GM23338 (cell line): ENCODE results near the gene KSR2. TPM values are rescaled to one million over a fixed set of nuclear protein-coding genes. Genes with fewer than 3 reads are reported as not detected.

Experiments used
- ATAC-seq: fragments of 200-7000 bp; cut with Tn5 transposase; 3 replicates; pipeline ENCODE4 v1.9.1; 2020
- DNase-seq: peaks from one replicate; pipeline ENCODE4 v3.0.0-alpha.2; 2015; ENCODE audit warnings: low spot score
- H2AFZ ChIP-seq: fragments of 200-600 bp; sonication (generic); 2 replicates; pipeline ENCODE4 v1.8.0; 2016; ENCODE audit warnings: antibody characterized with exemption, mild to moderate bottlenecking, moderate library complexity
- H3F3A ChIP-seq: fragments of 200-600 bp; sonication (generic); replicated peaks from 2 replicates; pipeline ENCODE4 v1.8.0; 2017; ENCODE audit warnings: antibody characterized with exemption, mixed run types, low read depth
- H3K27ac ChIP-seq: fragments of 200-600 bp; sonication (generic); 2 replicates; pipeline ENCODE4 v1.6.1; 2016; ENCODE audit warnings: low read depth
- H3K27me3 ChIP-seq: fragments of 200-600 bp; sonication (generic); 2 replicates; pipeline ENCODE4 v1.8.0; 2016; ENCODE audit warnings: mild to moderate bottlenecking, mixed run types, moderate library complexity; ENCODE audit not compliant: insufficient read depth
- H3K36me3 ChIP-seq: fragments of 200-600 bp; sonication (generic); 2 replicates; pipeline ENCODE4 v1.8.0; 2016; ENCODE audit warnings: mild to moderate bottlenecking; ENCODE audit not compliant: insufficient read depth
- H3K4me1 ChIP-seq: fragments of 200-600 bp; sonication (generic); 2 replicates; pipeline ENCODE4 v1.8.0; 2016; ENCODE audit warnings: mild to moderate bottlenecking, moderate library complexity; ENCODE audit not compliant: insufficient read depth
- H3K4me2 ChIP-seq: fragments of 200-600 bp; sonication (generic); 2 replicates; pipeline ENCODE4 v1.7.1; 2017; ENCODE audit warnings: mixed run types
- H3K4me3 ChIP-seq: fragments of 200-600 bp; sonication (generic); 2 replicates; pipeline ENCODE4 v1.6.1; 2016; ENCODE audit warnings: mixed run types
- H3K79me2 ChIP-seq: fragments of 200-600 bp; sonication (generic); replicated peaks from 2 replicates; pipeline ENCODE4 v1.8.0; 2017; ENCODE audit warnings: mild to moderate bottlenecking; ENCODE audit not compliant: insufficient read depth
- H3K9me2 ChIP-seq: fragments of 200-600 bp; sonication (generic); 2 replicates; pipeline ENCODE4 v1.8.0; 2017; ENCODE audit not compliant: insufficient read depth
- H4K20me1 ChIP-seq: fragments of 200-600 bp; sonication (generic); replicated peaks from 2 replicates; pipeline ENCODE4 v1.8.0; 2017; ENCODE audit warnings: mild to moderate bottlenecking; ENCODE audit not compliant: insufficient read depth
- H3K27ac Mint-ChIP-seq: 2 replicates; pipeline ENCODE4 v1.8.0; 2020; ENCODE audit warnings: inconsistent platforms, mild to moderate bottlenecking, moderate library complexity, mixed read lengths
- H3K27me3 Mint-ChIP-seq: 3 replicates; pipeline ENCODE4 v1.8.0; 2022; ENCODE audit warnings: low read depth, mild to moderate bottlenecking, moderate library complexity, mixed read lengths, inconsistent platforms; ENCODE audit not compliant: insufficient read depth, poor library complexity
- H3K36me3 Mint-ChIP-seq: 3 replicates; pipeline ENCODE4 v1.8.0; 2021; ENCODE audit warnings: low read depth, mild to moderate bottlenecking, inconsistent platforms, moderate library complexity, mixed read lengths
- H3K4me1 Mint-ChIP-seq: 3 replicates; pipeline ENCODE4 v1.8.0; 2020; ENCODE audit warnings: mild to moderate bottlenecking, inconsistent platforms, mixed read lengths
- H3K4me3 Mint-ChIP-seq: 3 replicates; pipeline ENCODE4 v1.8.0; 2021; ENCODE audit warnings: moderate library complexity, mild to moderate bottlenecking, inconsistent platforms, mixed read lengths
- H3K9me3 Mint-ChIP-seq: 3 replicates; pipeline ENCODE4 v1.8.0; 2020; ENCODE audit warnings: moderate library complexity, mild to moderate bottlenecking, inconsistent platforms, mixed read lengths
- CREB1 ChIP-seq: fragments of 250-450 bp; sonication (Bioruptor Pico); IDR thresholded peaks from 2 replicates; pipeline ENCODE4 v1.5.0; 2020; ENCODE audit warnings: low read depth, mild to moderate bottlenecking, moderate library complexity
- CTCF ChIP-seq, 2 experiments: fragments of 200-600 bp in 1 of 2; sonication (generic) in 1 of 2; conservative IDR thresholded peaks; 2 replicates each; pipeline versions ENCODE4 v1.5.1 to v1.6.1; 2016 to 2017; ENCODE audit warnings: antibody characterized with exemption in 2 of 2, low read depth in 2 of 2, mild to moderate bottlenecking in 2 of 2, moderate library complexity in 1 of 2
- JUNB ChIP-seq: IDR thresholded peaks from one replicate; pipeline ENCODE4 v1.6.1; 2016; ENCODE audit warnings: antibody characterized with exemption; ENCODE audit not compliant: unreplicated experiment
- POLR2AphosphoS5 ChIP-seq: IDR thresholded peaks from 2 replicates; pipeline ENCODE4 v1.6.1; 2016; ENCODE audit warnings: antibody characterized with exemption, low read depth
- STAT1 ChIP-seq: IDR thresholded peaks from one replicate; pipeline ENCODE4 v1.6.1; 2016; ENCODE audit warnings: antibody characterized with exemption; ENCODE audit not compliant: unreplicated experiment
- ZNF114 ChIP-seq: fragments of 250-450 bp; sonication (Bioruptor Pico); IDR thresholded peaks from 2 replicates; pipeline ENCODE4 v1.5.0; 2020; ENCODE audit warnings: mild to moderate bottlenecking, moderate library complexity
- ZNF331 ChIP-seq: fragments of 250-450 bp; sonication (Bioruptor Pico); IDR thresholded peaks from 2 replicates; pipeline ENCODE4 v1.5.0; 2020; ENCODE audit warnings: low read depth, mild to moderate bottlenecking, moderate library complexity
- ZNF462 ChIP-seq: fragments of 250-450 bp; sonication (Bioruptor Pico); IDR thresholded peaks from 2 replicates; pipeline ENCODE4 v1.5.0; 2020; ENCODE audit warnings: mild to moderate bottlenecking, moderate library complexity
- polyA plus RNA-seq: library from polyadenylated mRNA; unstranded; fragments of >200 nt; fragmentation: Nextera tagmentation; extraction: Ambion mirVana; gene quantifications from 2 replicates; pipeline ENCODE4 v1.2.1, GENCODE V29; 2016
- total RNA-seq: library from RNA; depleted of rRNA; stranded (reverse); fragments of >200 nt; shearing (Covaris generic); gene quantifications from 2 replicates; pipeline ENCODE4 v1.2.3, GENCODE V29; 2014
- TF ChIP-seq, protein P1 (sequence below): IDR thresholded peaks from 2 replicates; pipeline ENCODE4 v1.6.1; 2016; ENCODE audit warnings: antibody characterized with exemption
- TF ChIP-seq, protein P2 (sequence below): IDR thresholded peaks from one replicate; pipeline ENCODE4 v1.6.1; 2018; ENCODE audit warnings: antibody characterized with exemption; ENCODE audit not compliant: unreplicated experiment

Gene KSR2
- total and polyA plus RNA-seq, 2 experiments from 2014 or later: 1.1 to 2.7 TPM

DNA sequence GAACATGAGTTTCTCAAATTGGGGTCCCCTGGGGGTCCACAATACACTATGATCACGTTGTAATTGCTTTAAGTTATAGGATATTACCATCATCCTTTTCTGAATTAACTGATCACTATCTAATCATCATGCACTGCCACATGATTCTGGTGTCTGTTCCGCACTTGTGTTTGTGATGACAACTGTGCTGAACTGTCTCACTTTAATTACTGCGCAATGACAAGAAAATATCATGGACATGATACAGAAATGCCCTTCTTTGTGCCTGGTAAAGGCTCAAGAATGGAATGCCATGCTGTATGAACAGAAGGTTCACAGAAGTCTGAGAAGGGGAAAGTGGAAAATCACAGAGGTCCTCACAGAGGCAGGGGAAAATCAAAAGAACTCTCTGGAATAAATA, 541.6 kb downstream of the KSR2 start:
- no peak overlapping the region for H3K4me2 ChIP-seq
- H4K20me1 ChIP-seq: no peaks in the 10 kb centered on the region
- no peaks in the 10 kb centered on the region for H3K36me3 Mint-ChIP-seq
- no peaks in the 10 kb centered on the region for H3K79me2 ChIP-seq
- H3K27me3 ChIP-seq: no peaks in the 10 kb centered on the region
- no peaks in the 10 kb centered on the region; the same call in 2 of the 3 replicates for H3K9me3 Mint-ChIP-seq
- H3F3A ChIP-seq: no peaks in the 10 kb centered on the region
- H3K27ac ChIP-seq: no peak overlapping the region
- H3K4me3 Mint-ChIP-seq: no peak overlapping the region
- H3K27me3 Mint-ChIP-seq: peaks cover 3% of the 10 kb centered on the region
- H3K4me1 Mint-ChIP-seq: no peaks in the 10 kb centered on the region
- no peaks in the 10 kb centered on the region for H3K36me3 ChIP-seq
- TF ChIP-seq, protein P1, sequence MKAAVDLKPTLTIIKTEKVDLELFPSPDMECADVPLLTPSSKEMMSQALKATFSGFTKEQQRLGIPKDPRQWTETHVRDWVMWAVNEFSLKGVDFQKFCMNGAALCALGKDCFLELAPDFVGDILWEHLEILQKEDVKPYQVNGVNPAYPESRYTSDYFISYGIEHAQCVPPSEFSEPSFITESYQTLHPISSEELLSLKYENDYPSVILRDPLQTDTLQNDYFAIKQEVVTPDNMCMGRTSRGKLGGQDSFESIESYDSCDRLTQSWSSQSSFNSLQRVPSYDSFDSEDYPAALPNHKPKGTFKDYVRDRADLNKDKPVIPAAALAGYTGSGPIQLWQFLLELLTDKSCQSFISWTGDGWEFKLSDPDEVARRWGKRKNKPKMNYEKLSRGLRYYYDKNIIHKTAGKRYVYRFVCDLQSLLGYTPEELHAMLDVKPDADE: no peak
- TF ChIP-seq ZNF462 (CRISPR knock-in tag) (no peak), CREB1 (CRISPR knock-in tag) (no peak)
- no peak overlapping the region for H2AFZ ChIP-seq
- no peak for ATAC-seq
- no peak for DNase-seq
- H3K9me2 ChIP-seq: peaks cover 3% of the 10 kb centered on the region; the same call in 1 of the 2 replicates
- no peak overlapping the region for H3K4me3 ChIP-seq
- H3K27ac Mint-ChIP-seq: no peak overlapping the region
- no peaks in the 10 kb centered on the region for H3K4me1 ChIP-seq

DNA sequence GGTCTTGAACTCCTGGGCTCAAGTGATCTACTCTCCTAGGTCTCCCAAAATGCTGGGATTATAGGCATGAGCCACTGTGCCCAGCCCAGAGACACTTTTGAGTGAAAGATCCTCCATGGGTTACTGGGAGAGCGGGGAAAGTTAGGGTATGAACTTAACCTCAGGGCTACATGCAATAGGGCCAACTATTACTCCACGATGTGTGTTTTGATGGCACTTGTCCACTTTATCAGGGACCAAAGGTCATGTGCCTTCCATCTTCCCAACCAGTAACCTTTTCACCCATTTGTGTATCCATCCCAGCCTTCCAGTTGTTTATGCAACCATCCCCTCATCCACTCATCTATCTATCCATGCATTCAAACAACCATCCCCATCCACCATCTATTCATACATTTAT, 546.8 kb downstream of the KSR2 start:
- Histone ChIP-seq H2AFZ (no peak overlapping the region), H3K9me2 (peaks cover 5% of the 10 kb centered on the region; the same call in 1 of the 2 replicates), H3K27ac (no peak overlapping the region), H3K36me3 (no peaks in the 10 kb centered on the region), H3K4me3 (no peak overlapping the region), H3K4me1 (0 out of 2 replicates have a peak, but pooled peaks cover 4% of the 10 kb centered on the region), H4K20me1 (no peaks in the 10 kb centered on the region), H3K27me3 (no peaks in the 10 kb centered on the region), H3F3A (no peaks in the 10 kb centered on the region), H3K4me2 (no peak overlapping the region), H3K79me2 (no peaks in the 10 kb centered on the region)
- no peaks in the 10 kb centered on the region; the same call in 2 of the 3 replicates for H3K9me3 Mint-ChIP-seq
- H3K36me3 Mint-ChIP-seq: no peaks in the 10 kb centered on the region
- no peaks in the 10 kb centered on the region for H3K4me1 Mint-ChIP-seq
- peaks cover 3% of the 10 kb centered on the region for H3K27me3 Mint-ChIP-seq
- no peak for ATAC-seq
- no peak for DNase-seq
- no peak overlapping the region for H3K27ac Mint-ChIP-seq
- no peak overlapping the region for H3K4me3 Mint-ChIP-seq
- TF ChIP-seq CTCF (conservative IDR thresholded peaks at IDR 0.05; ENCODE audit: low read depth in 2 of 2) (no peak), ZNF114 (no peak), POLR2AphosphoS5 (no peak), JUNB (no peak), CREB1 (CRISPR knock-in tag) (no peak), STAT1 (no peak), ZNF331 (no peak)
- TF ChIP-seq, protein P2, sequence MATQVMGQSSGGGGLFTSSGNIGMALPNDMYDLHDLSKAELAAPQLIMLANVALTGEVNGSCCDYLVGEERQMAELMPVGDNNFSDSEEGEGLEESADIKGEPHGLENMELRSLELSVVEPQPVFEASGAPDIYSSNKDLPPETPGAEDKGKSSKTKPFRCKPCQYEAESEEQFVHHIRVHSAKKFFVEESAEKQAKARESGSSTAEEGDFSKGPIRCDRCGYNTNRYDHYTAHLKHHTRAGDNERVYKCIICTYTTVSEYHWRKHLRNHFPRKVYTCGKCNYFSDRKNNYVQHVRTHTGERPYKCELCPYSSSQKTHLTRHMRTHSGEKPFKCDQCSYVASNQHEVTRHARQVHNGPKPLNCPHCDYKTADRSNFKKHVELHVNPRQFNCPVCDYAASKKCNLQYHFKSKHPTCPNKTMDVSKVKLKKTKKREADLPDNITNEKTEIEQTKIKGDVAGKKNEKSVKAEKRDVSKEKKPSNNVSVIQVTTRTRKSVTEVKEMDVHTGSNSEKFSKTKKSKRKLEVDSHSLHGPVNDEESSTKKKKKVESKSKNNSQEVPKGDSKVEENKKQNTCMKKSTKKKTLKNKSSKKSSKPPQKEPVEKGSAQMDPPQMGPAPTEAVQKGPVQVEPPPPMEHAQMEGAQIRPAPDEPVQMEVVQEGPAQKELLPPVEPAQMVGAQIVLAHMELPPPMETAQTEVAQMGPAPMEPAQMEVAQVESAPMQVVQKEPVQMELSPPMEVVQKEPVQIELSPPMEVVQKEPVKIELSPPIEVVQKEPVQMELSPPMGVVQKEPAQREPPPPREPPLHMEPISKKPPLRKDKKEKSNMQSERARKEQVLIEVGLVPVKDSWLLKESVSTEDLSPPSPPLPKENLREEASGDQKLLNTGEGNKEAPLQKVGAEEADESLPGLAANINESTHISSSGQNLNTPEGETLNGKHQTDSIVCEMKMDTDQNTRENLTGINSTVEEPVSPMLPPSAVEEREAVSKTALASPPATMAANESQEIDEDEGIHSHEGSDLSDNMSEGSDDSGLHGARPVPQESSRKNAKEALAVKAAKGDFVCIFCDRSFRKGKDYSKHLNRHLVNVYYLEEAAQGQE: no peak
